GM23338 (cell line): ENCODE measurements around the gene ANTKMT. TPM values are rescaled to one million over a fixed set of nuclear protein-coding genes. Genes with fewer than 3 reads are reported as not detected.
A peak's percentile ranks its signal among the peaks of the same experiment; 100 is the strongest.

Experiments
- ATAC-seq: fragments of 200-7000 bp; cut with Tn5 transposase; 3 replicates; pipeline ENCODE4 v1.9.1; 2020
- DNase-seq: peaks from one replicate; pipeline ENCODE4 v3.0.0-alpha.2; 2015; ENCODE audit warnings: low spot score
- H2AFZ ChIP-seq: fragments of 200-600 bp; sonication (generic); 2 replicates; pipeline ENCODE4 v1.8.0; 2016; ENCODE audit warnings: antibody characterized with exemption, mild to moderate bottlenecking, moderate library complexity
- H3F3A ChIP-seq: fragments of 200-600 bp; sonication (generic); replicated peaks from 2 replicates; pipeline ENCODE4 v1.8.0; 2017; ENCODE audit warnings: antibody characterized with exemption, mixed run types, low read depth
- H3K27ac ChIP-seq: fragments of 200-600 bp; sonication (generic); 2 replicates; pipeline ENCODE4 v1.6.1; 2016; ENCODE audit warnings: low read depth
- H3K27me3 ChIP-seq: fragments of 200-600 bp; sonication (generic); 2 replicates; pipeline ENCODE4 v1.8.0; 2016; ENCODE audit warnings: mild to moderate bottlenecking, mixed run types, moderate library complexity; ENCODE audit not compliant: insufficient read depth
- H3K36me3 ChIP-seq: fragments of 200-600 bp; sonication (generic); 2 replicates; pipeline ENCODE4 v1.8.0; 2016; ENCODE audit warnings: mild to moderate bottlenecking; ENCODE audit not compliant: insufficient read depth
- H3K4me1 ChIP-seq: fragments of 200-600 bp; sonication (generic); 2 replicates; pipeline ENCODE4 v1.8.0; 2016; ENCODE audit warnings: mild to moderate bottlenecking, moderate library complexity; ENCODE audit not compliant: insufficient read depth
- H3K4me2 ChIP-seq: fragments of 200-600 bp; sonication (generic); 2 replicates; pipeline ENCODE4 v1.7.1; 2017; ENCODE audit warnings: mixed run types
- H3K4me3 ChIP-seq: fragments of 200-600 bp; sonication (generic); 2 replicates; pipeline ENCODE4 v1.6.1; 2016; ENCODE audit warnings: mixed run types
- H3K79me2 ChIP-seq: fragments of 200-600 bp; sonication (generic); replicated peaks from 2 replicates; pipeline ENCODE4 v1.8.0; 2017; ENCODE audit warnings: mild to moderate bottlenecking; ENCODE audit not compliant: insufficient read depth
- H3K9me2 ChIP-seq: fragments of 200-600 bp; sonication (generic); 2 replicates; pipeline ENCODE4 v1.8.0; 2017; ENCODE audit not compliant: insufficient read depth
- H4K20me1 ChIP-seq: fragments of 200-600 bp; sonication (generic); replicated peaks from 2 replicates; pipeline ENCODE4 v1.8.0; 2017; ENCODE audit warnings: mild to moderate bottlenecking; ENCODE audit not compliant: insufficient read depth
- H3K27ac Mint-ChIP-seq: 2 replicates; pipeline ENCODE4 v1.8.0; 2020; ENCODE audit warnings: inconsistent platforms, mild to moderate bottlenecking, moderate library complexity, mixed read lengths
- H3K27me3 Mint-ChIP-seq: 3 replicates; pipeline ENCODE4 v1.8.0; 2022; ENCODE audit warnings: low read depth, mild to moderate bottlenecking, moderate library complexity, mixed read lengths, inconsistent platforms; ENCODE audit not compliant: insufficient read depth, poor library complexity
- H3K36me3 Mint-ChIP-seq: 3 replicates; pipeline ENCODE4 v1.8.0; 2021; ENCODE audit warnings: low read depth, mild to moderate bottlenecking, inconsistent platforms, moderate library complexity, mixed read lengths
- H3K4me1 Mint-ChIP-seq: 3 replicates; pipeline ENCODE4 v1.8.0; 2020; ENCODE audit warnings: mild to moderate bottlenecking, inconsistent platforms, mixed read lengths
- H3K4me3 Mint-ChIP-seq: 3 replicates; pipeline ENCODE4 v1.8.0; 2021; ENCODE audit warnings: moderate library complexity, mild to moderate bottlenecking, inconsistent platforms, mixed read lengths
- H3K9me3 Mint-ChIP-seq: 3 replicates; pipeline ENCODE4 v1.8.0; 2020; ENCODE audit warnings: moderate library complexity, mild to moderate bottlenecking, inconsistent platforms, mixed read lengths
- CREB1 ChIP-seq: fragments of 250-450 bp; sonication (Bioruptor Pico); IDR thresholded peaks from 2 replicates; pipeline ENCODE4 v1.5.0; 2020; ENCODE audit warnings: low read depth, mild to moderate bottlenecking, moderate library complexity
- CTCF ChIP-seq, 2 experiments: fragments of 200-600 bp in 1 of 2; sonication (generic) in 1 of 2; conservative IDR thresholded peaks; 2 replicates each; pipeline versions ENCODE4 v1.5.1 to v1.6.1; 2016 to 2017; ENCODE audit warnings: antibody characterized with exemption in 2 of 2, low read depth in 2 of 2, mild to moderate bottlenecking in 2 of 2, moderate library complexity in 1 of 2
- JUNB ChIP-seq: IDR thresholded peaks from one replicate; pipeline ENCODE4 v1.6.1; 2016; ENCODE audit warnings: antibody characterized with exemption; ENCODE audit not compliant: unreplicated experiment
- NANOG ChIP-seq: IDR thresholded peaks from 2 replicates; pipeline ENCODE4 v1.6.1; 2016; ENCODE audit warnings: antibody characterized with exemption, borderline replicate concordance
- STAT1 ChIP-seq: IDR thresholded peaks from one replicate; pipeline ENCODE4 v1.6.1; 2016; ENCODE audit warnings: antibody characterized with exemption; ENCODE audit not compliant: unreplicated experiment
- ZNF462 ChIP-seq: fragments of 250-450 bp; sonication (Bioruptor Pico); IDR thresholded peaks from 2 replicates; pipeline ENCODE4 v1.5.0; 2020; ENCODE audit warnings: mild to moderate bottlenecking, moderate library complexity
- polyA plus RNA-seq: library from polyadenylated mRNA; unstranded; fragments of >200 nt; fragmentation: Nextera tagmentation; extraction: Ambion mirVana; gene quantifications from 2 replicates; pipeline ENCODE4 v1.2.1, GENCODE V29; 2016
- total RNA-seq: library from RNA; depleted of rRNA; stranded (reverse); fragments of >200 nt; shearing (Covaris generic); gene quantifications from 2 replicates; pipeline ENCODE4 v1.2.3, GENCODE V29; 2014

Gene ANTKMT
- total and polyA plus RNA-seq, 2 experiments from 2014 or later, result 23.8 to 37.2 TPM

GRCh38 chr16:732332-732731 lies 11.4 kb downstream of the ANTKMT start (continued):
- TF ChIP-seq ZNF462 (CRISPR knock-in tag), result no peak
- TF ChIP-seq STAT1, result no peak
- TF ChIP-seq NANOG, result no peak

GRCh38 chr16:732936-733335 lies 12.0 kb downstream of the ANTKMT start:
- peak; percentile 65 for DNase-seq
- no peaks in the 10 kb centered on the region for H3K27me3 ChIP-seq
- Mint-ChIP-seq H3K4me1 (peaks cover 6% of the 10 kb centered on the region), H3K27me3 (peaks cover 14% of the 10 kb centered on the region), H3K9me3 (no peaks in the 10 kb centered on the region), H3K27ac (no peak overlapping the region; the same call in 1 of the 2 replicates), H3K36me3 (peaks cover 26% of the 10 kb centered on the region), H3K4me3 (no peak overlapping the region; the same call in 2 of the 3 replicates)
- no peaks in the 10 kb centered on the region; the same call in 1 of the 2 replicates for H3K36me3 ChIP-seq
- H2AFZ ChIP-seq, result no peak overlapping the region
- no peak overlapping the region for H3K4me2 ChIP-seq
- H3F3A ChIP-seq, result peaks cover 2% of the 10 kb centered on the region; the same call in 1 of the 2 replicates
- TF ChIP-seq JUNB, result no peak
- TF ChIP-seq CREB1 (CRISPR knock-in tag), result no peak
- TF ChIP-seq CTCF (conservative IDR thresholded peaks at IDR 0.05; ENCODE audit: low read depth in 2 of 2), result peak; percentile 42 to 70
- TF ChIP-seq STAT1, result no peak
- no peaks in the 10 kb centered on the region for H3K9me2 ChIP-seq
- no peak overlapping the region for H3K4me3 ChIP-seq
- peak; percentile 2; the same call in 2 of the 3 replicates for ATAC-seq
- no peak overlapping the region for H3K27ac ChIP-seq
- no peaks in the 10 kb centered on the region for H4K20me1 ChIP-seq
- H3K4me1 ChIP-seq, result no peaks in the 10 kb centered on the region
- H3K79me2 ChIP-seq, result no peaks in the 10 kb centered on the region
